GM10266 (cell line): Measurements from ENCODE around the gene RASSF4.

ENCODE experiments used
- DNase-seq: peaks from one replicate; pipeline ENCODE4 v3.0.0; 2012; ENCODE audit errors: extremely low spot score
- CTCF ChIP-seq: IDR thresholded peaks from 2 replicates; pipeline ENCODE4 v1.5.1; 2012; ENCODE audit warnings: mild to moderate bottlenecking, low read depth; ENCODE audit not compliant: control insufficient read depth, insufficient read depth; ENCODE audit errors: missing control alignments

The RASSF4 gene

DNA sequence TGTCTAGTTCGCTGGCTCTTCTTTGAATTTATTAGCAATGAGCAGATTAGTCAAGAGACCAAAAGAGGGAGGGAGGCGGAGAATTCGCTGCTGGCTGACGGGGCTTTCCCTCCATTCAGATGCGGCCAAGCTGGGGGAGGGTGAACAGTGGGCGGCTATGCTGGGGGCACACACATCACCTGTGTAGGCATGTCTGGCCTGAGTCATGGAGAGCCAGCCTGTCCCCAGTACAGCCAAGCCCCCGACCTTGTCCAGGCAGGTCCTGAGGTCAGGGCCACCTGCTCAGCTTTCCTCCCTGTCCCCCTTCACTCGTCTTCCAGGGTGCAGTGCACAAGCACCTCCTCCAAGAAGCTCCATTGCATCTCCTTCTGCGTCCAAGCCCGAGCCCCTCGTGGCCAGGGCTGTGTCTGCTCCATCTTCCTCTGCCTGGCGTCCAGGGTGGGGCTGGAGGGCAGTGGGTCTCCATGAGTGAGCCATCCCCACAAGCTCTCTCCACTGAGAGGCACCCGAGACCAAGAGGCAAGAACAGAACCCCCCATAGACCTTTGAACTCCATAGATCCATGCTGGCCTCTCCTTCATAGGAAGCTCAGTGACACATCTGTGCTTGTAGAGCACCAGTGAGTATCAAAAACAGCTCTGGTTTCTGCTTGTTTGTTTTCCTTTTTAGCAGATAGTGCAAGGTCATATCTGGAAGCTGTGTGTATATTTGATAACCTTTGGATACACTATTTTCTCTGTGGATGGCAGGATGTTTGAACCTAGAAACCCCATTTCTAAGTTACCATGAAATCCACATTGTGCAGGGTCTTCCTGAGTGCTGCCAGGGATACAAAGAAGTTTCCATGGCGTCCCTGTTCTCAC is 20.9 kb downstream of the RASSF4 start:
- no peak for TF ChIP-seq CTCF
- DNase-seq: no peak

GRCh38 chr10:44981172-44982113 is 21.8 kb downstream of the RASSF4 start:
- no peak for TF ChIP-seq CTCF
- peak; percentile 57 for DNase-seq

GRCh38 chr10:44982114-44982460 is 22.5 kb downstream of the RASSF4 start:
- DNase-seq: no peak
- no peak for TF ChIP-seq CTCF

DNA sequence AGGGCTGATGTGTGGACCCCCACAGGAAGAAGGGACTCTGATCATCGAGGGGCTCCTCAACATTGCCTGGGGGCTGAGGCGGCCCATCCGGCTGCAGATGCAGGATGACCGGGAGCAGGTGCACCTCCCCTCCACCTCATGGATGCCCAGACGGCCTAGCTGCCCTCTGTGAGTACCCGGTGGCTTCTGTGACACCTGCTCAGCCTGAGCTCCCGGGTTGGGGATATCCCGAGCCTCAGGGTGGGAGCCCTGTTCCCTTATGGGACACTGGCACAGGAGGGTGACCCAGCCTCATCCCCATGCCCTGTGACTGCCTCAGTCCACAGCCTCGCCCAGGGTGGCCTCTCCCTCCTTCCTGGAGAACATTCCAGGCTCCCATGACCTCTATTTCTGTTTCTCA is 22.9 kb downstream of the RASSF4 start:
- TF ChIP-seq CTCF: no peak

DNA sequence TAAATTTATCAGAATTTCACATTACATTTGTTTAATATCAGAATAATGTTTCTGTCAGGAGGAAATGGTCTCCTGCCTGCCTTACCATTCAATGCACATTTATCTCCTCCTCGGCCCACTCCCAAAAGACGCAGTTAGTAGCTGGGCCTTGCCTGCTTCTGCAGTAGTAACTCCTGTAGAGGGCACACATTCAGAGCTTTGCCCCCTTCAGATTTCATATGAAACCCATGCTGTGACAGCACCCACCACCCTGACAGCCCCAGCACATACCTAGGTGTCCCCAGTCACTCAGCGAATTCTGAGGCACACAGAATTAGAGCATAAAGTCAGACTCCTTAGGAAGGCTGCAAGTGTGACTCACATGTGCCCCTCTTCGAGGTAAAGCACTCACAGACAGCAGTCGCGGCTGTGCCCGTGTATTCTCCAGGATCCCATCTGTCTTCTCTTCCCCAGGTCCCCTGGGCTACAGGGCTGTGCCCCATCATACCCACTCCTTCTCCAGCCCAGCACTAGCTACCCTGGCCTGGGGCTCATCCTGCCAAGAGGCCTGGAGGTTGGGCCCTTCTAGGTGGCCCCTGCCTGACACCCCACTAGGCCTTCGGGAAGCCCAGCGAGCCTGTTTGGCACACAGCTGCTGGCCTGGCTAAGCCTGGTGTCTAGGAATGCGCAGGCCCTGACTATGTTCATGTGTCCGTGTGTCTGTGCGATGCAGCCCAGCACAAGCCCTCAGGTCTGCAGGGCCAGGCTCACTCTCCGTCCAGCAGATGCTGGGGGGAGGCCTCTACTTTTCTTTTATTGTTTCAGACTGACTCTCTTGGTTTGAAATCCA is 23.7 kb downstream of the RASSF4 start:
- no peak for TF ChIP-seq CTCF
- no peak for DNase-seq

More for the DNA sequence above, 22.9 kb downstream of the RASSF4 start:
- DNase-seq: no peak

GRCh38 chr10:44983895-44984278 is 24.3 kb downstream of the RASSF4 start:
- TF ChIP-seq CTCF: no peak

More at GRCh38 chr10:44983895-44984278, 24.3 kb downstream of the RASSF4 start:
- no peak for DNase-seq
